HG03521 (cell line): Measurements from ENCODE around the gene MINDY4.
"Not testable (repeated sequence)": the region's sequence is repeated elsewhere in the genome, so short reads cannot be mapped to it uniquely, and the experiment has no call there.

Experiments
- ATAC-seq: cut with Tn5 transposase; IDR thresholded peaks from one replicate; pipeline ENCODE4 v1.9.1; 2021; ENCODE audit warnings: mild to moderate bottlenecking, moderate library complexity; ENCODE audit not compliant: unreplicated experiment

The MINDY4 gene

GRCh38 chr7:30831227-30831626 is 60.0 kb downstream of the MINDY4 start:
- ATAC-seq = no peak

GRCh38 chr7:30831936-30832335 is 60.7 kb downstream of the MINDY4 start:
- no peak for ATAC-seq

GRCh38 chr7:30834017-30834674 is 62.9 kb downstream of the MINDY4 start:
- ATAC-seq = not testable (repeated sequence)

DNA sequence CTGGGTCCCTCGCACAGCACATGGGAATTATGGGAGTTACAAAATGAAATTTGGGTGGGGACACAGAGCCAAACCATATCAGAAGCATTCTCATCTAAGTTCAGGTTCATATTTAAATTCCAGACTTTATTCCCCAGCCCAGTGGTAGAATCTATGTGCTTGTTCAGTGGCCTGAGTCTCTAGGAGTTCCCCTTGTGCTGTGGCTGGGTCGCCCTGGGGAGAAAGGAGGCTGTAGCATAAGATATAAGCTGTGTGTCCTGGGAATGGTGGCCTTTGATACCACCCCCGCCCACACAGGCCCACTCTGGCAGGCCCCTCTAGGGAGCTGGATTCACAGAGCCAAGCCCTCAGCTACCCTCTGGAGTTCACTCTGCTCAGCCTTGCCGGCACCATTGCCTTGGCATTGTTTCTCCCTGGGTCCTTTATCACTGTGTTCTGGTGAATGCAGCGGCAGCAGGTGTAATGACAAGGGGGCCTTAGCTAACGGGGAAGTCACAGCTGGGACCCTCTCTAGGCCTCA is 64.2 kb downstream of the MINDY4 start:
- no peak for ATAC-seq

DNA sequence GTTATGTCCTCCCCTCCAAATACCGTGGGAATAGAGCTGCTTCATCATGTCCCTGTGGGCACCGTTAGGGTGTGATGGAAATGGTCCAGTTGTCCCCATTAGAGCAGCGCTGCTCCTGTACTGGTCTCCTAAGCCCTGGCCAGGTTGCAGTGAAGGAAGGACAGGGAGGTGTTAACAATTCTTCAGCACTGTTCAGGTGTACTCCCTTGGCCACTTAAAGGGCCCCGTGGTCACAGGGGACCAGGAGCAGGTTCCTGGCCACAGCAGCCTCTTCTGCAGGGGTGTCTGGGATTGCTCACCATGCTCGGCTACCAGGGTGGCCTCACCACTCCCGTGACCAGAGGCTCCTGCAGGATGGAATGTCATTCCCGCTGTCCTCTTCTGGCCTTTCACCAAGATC is 65.8 kb downstream of the MINDY4 start:
- no peak for ATAC-seq

DNA sequence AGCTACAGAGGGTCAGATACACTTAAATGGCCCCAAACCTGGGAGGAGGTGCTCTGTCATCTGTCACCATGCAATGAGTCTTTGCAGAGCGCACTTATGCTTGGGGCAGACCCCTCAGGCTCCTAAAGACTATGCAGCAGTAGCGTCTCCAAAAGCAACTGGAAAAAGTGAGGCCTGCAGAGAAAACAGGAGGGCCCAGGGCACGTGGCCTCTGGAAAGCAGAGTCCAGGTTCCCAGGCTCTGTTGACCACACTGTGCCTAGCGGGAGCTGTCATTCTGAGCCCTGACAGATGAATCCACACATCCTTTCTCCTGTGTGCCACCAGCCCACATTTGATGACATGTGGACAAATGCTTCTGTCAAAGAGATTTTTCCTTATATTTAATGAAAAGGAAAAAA is 66.4 kb downstream of the MINDY4 start:
- ATAC-seq = no peak

DNA sequence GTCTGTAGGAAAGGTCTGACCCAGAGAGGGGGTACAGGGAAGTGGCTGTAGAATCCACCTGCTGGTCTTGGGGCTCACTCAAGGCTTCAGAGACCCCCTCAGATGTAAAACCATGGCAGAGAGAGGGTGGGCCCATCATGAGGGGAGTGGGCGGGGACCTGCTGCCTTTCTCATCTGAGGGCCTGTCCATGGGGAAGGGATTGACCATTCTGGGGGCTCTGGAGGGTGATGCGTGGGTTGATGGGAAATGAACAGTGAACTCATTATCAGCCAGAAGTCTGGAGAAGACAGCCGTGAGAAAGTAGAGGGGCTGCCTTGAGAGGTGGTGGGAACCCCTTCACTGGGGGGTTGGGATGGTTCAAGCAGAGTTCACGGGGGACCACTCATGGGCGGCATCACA is 66.8 kb downstream of the MINDY4 start:
- ATAC-seq = no peak

DNA sequence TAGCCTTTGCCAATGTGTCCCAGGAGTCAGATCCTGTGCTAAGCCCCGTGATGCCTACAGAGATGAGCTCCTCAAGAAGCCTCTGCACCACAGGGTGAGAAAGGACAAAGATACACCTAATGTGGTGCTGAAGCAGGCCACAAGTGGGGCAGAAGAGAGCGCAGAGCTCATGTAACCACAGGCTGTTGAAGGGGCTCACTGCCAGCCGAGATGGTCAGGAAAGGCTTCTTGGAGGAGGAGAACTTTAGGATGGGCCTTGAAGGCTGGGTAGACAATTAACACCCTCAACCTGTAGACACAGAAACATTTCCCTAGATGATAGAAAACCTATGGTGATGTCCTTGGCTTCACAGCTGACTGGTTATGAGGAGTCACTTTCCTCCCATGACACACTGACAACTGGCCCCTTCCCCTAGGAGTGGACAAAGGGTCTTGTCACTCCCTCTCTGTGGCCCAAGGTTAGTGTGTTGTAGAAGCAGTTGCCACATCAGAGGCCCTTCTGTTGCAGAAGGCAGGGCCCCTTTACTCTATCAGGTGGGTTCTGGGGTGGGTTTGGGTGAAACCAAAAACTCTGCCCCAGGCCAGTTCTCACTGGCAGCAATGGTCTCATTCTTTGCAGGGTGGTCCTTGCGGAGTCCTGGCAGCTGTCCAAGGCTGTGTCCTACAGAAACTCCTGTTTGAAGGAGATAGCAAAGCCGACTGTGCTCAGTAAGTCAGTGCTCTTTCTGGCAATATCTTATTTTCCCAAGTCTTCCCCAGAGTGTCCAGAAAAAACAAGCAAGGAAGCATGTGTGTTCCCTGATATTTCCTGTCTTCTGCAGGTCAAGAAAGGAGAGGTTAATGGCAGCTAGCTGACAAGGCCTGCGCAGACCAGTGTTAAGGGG is 69.2 kb downstream of the MINDY4 start:
- ATAC-seq = no peak

- ATAC-seq = no peak
Measured at GRCh38 chr7:30841025-30841735, 70.0 kb downstream of the MINDY4 start.

DNA sequence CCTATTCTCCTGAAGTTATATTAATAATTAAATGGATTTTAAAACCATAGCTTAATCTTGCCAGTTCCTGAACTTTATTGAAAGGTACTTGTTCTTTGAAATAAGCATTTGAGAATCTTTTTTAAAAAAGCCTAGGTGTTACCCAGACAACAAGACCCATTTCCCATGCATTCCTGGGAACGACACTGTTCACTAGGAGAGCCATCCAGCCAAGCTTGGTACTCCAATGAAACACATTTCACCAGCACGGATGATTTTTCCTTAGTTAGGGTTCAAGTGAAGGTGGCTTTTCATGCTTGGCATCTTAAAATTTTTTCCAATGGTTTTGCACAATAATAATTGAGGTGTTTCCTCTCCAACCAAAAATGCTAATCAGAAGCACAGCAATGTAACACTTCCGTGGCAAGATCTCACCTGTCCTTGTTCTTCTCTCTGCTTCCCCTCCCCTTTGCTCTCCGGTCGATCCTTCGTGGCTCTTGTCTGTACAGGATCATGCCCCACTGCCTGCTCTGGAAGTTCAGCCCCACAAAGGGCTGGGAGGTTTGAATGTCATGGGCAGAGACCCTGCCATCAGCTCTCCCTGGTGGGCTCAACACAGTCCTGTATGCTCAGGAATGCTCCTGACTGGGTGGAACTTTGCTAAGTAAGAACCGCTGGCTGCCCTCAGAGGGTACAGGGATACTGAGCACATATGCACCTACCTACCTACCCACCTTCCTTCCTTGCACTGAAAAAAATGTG is 70.8 kb downstream of the MINDY4 start:
- no peak for ATAC-seq

GRCh38 chr7:30842542-30843451 is 71.6 kb downstream of the MINDY4 start:
- no peak for ATAC-seq

DNA sequence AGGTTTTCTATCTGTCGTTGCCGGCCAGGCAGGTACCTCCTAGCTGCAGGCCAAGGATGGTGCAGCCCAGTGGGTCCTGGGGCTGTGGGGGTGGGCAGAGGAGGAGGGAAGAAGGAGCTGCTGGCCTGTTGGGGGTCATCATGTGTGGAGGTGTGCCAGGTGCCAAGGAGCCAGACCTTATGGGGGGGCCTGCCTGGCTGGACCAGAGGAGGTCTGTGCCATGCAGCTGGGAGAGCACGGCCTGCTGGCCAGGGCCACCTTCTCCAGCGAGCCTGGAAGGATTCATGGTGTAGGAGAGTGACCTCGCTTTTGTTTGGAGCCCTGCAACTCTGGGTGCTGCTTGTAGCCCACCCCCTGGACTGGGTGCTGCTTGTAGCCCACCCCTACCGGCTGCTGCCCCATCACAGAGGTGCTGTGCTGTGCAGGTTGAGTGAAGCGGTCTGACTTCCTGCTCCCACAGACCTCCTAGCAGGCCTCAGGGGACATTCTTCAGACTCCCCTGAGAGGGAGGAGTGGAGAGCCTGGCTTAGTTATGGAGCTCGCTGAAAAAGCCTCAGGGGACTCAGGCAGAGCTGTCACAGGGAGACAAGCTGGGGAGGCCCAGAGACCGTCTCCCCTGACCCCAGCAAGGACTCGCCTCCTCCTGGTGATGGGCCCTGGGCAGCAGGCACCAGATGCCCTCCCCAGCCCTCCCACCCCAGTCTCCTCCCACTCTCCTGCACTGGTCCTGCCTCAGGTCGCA is 72.7 kb downstream of the MINDY4 start:
- no peak for ATAC-seq

DNA sequence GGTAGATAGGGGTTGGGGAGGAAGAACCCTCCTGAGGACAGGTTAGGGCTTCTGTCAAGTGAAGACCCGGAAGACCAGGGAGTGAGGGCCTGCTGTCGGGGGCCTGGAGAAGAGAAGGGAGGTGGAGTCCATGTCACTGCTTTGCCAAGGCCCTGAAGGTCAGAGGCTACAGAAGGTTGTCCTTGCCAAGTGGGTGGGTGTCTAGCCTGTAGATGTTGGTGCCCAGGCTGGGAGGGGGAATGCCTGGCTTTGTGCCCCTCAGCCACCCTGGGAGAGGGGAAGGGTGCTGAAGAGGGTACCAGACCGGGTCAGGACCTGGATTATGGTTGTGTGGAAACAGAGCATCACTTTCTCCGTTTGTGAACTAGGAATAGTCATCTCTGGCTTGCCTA is 73.3 kb downstream of the MINDY4 start:
- no peak for ATAC-seq

DNA sequence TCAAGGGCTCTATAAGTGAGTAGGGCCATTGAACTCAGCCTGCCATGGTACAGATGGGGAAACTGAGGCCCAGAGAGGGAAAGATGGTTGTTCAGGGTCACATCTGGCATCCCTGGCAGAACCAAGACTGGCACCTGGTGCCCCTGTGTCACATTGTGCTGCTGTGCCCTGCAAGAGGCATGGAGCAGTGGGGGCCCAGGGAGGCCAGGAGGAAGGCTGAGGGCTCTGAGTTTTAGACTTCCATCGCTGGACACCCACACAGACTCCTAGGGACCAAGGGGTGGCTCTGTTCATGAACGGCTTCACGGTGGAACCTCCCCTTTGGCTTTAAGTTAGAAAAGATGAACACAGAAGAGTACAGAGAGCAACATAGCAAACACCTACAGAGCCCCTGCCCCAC is 73.7 kb downstream of the MINDY4 start:
- ATAC-seq = no peak

DNA sequence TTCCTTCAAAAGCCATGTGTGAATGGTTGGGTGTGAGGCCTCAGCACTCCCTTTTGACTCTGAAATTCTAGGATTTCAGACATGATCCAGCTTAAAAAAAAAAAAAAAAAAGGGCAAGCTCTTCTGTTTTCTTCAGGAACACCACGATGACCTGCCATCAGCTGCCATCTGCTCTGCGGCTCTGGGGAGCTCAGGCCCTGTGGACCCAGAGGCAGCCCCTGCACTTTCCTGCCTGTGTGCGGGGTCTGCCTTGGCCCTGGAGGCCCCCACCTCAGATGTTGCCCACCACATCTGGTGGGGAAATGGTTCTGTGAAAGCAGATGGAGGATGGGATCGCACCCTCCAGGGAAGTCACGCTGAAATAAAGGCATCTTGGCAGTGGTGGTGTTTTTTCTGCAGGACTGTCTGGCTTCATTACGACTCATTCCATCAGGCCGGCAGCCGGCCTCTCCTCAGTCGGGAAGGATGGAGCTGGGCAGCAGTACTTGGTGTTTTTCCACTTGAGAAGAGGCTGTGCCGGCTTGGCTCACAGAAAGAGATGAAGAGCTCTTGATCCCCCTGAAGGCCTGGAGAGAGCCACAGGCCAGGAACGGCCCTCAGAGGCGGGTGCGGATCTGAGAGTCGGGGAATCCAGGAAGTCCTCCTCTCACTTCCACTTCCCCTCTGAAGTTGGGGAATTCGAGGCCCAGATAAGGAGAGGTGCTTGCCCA is 74.4 kb downstream of the MINDY4 start:
- ATAC-seq = no peak

DNA sequence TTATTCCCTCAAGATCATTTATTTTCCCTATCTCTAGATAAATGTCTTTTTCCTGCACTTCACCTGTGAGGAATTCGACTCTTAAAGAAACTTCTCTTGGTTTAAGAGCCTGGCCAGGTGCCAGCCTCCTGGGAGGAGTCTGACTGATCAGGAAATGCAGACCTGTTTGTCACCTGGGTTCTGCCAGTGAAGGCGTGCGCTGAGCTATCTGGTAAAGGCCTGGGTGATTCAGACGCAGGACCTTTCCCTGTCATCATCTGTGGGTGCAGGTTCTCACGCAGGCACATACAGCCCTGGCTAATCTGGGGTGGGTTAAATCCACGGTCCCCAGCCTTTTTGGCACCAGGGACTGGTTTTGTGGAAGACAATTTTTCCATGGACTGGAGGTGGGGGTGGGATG is 75.2 kb downstream of the MINDY4 start:
- ATAC-seq = no peak

GRCh38 chr7:30848121-30848855 is 77.1 kb downstream of the MINDY4 start:
- no peak for ATAC-seq

GRCh38 chr7:30849565-30849964 is 78.3 kb downstream of the MINDY4 start:
- ATAC-seq = no peak
